Measurements from ENCODE around the gene PRELID3B.

PRELID3B gene

DNA sequence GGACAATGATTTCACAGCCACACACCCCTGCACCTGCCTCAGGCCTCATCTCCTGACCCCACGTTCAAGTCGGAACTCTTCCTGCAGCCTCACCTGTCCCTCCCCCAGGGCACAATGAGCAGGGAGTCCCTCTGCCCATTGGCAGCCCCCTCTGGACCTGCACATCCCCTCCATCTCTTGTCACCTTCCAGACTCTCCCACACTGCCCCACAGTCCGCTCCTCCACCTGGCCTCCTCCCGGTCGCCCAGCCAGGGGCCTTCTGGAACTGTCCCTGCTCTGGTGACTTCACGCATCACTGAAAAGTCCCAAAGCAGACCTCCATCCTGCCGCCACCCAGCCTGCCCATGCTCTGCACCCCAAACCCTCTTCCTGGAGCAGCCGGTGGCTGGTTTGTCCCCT is 40.2 kb downstream of the PRELID3B start:
- TF ChIP-seq, protein P1, sequence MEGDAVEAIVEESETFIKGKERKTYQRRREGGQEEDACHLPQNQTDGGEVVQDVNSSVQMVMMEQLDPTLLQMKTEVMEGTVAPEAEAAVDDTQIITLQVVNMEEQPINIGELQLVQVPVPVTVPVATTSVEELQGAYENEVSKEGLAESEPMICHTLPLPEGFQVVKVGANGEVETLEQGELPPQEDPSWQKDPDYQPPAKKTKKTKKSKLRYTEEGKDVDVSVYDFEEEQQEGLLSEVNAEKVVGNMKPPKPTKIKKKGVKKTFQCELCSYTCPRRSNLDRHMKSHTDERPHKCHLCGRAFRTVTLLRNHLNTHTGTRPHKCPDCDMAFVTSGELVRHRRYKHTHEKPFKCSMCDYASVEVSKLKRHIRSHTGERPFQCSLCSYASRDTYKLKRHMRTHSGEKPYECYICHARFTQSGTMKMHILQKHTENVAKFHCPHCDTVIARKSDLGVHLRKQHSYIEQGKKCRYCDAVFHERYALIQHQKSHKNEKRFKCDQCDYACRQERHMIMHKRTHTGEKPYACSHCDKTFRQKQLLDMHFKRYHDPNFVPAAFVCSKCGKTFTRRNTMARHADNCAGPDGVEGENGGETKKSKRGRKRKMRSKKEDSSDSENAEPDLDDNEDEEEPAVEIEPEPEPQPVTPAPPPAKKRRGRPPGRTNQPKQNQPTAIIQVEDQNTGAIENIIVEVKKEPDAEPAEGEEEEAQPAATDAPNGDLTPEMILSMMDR (IDR thresholded peaks at IDR 0.05; ENCODE audit: low read depth, low read length), result no peak
- Histone ChIP-seq H3K36me3 (no peaks in the 10 kb centered on the region), H3K27ac (no peak overlapping the region), H3K4me3 (ENCODE audit: low read depth, low read length) (no peak overlapping the region), H3K27me3 (ENCODE audit: insufficient read depth, low read depth, severe bottlenecking) (no peaks in the 10 kb centered on the region), H3K9me3 (ENCODE audit: severe bottlenecking) (no peaks in the 10 kb centered on the region)
- DNase-seq, result no peak

DNA sequence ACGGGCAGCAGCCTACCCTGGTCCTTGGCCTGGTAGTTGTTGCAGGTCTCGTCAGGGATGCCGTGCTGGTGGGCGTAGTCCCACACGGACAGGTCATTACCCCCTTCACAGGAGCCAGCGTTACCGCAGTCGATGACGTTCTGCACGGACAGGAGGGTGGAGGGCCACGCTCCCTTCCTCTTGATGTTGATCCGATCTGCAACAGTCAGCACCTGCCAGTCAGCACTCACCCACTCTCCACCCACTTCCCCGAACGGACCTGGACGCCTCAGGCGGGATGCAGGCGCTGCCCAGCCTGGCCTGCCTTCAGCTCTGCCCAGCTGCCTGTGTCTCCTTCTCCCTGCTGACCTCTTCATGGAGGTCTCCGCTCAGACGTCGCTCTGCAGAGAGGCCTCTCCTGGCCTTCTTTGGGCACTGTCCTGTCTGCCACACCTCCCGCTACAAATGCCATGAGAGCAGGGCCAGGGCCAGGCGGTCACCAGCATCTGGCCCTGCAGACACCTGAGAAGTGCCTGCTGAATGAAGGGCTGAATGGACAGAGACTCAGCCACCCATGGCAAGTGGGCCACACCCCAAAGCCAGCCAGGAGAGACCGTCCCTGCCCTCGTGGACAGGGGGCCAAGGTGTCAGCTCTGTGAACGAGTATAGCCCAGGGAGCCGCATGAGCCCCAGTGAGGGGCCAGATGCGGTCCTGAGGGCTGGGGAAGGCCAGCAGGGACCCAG is 41.0 kb downstream of the PRELID3B start:
- TF ChIP-seq, protein P1 (IDR thresholded peaks at IDR 0.05; ENCODE audit: low read depth, low read length), result no peak
- no peak overlapping the region for H3K27ac ChIP-seq
- no peak for DNase-seq
- no peaks in the 10 kb centered on the region for H3K27me3 ChIP-seq (ENCODE audit: insufficient read depth, low read depth, severe bottlenecking)
- no peak overlapping the region for H3K4me3 ChIP-seq (ENCODE audit: low read depth, low read length)
- peaks cover 1% of the 10 kb centered on the region; the same call in 1 of the 2 replicates for H3K36me3 ChIP-seq
- H3K9me3 ChIP-seq (ENCODE audit: severe bottlenecking), result no peaks in the 10 kb centered on the region

DNA sequence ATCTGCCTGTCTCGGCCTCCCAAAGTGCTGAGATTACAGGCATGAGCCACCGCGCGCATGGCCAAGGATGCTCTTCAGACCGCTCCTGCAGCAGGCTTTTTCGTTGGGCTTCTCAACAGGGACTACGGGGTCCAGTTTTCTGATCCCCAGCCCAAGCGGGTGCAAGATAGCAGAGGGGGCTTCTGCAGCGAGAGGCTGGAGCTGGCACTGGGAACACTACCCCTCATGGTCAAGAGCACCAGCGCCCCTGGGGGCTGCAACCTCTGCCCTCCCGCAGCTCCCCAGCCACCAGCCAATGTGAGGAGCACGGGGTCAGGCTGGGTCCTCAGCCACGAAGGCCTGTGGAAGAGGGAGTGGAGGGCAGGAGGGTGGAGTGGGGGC is 41.5 kb downstream of the PRELID3B start:
- DNase-seq, result no peak
- H3K36me3 ChIP-seq, result peaks cover 5% of the 10 kb centered on the region
- TF ChIP-seq, protein P1 (IDR thresholded peaks at IDR 0.05; ENCODE audit: low read depth, low read length), result no peak
- H3K27ac ChIP-seq, result no peak overlapping the region
- no peaks in the 10 kb centered on the region for H3K27me3 ChIP-seq (ENCODE audit: insufficient read depth, low read depth, severe bottlenecking)
- no peaks in the 10 kb centered on the region for H3K9me3 ChIP-seq (ENCODE audit: severe bottlenecking)
- no peak overlapping the region for H3K4me3 ChIP-seq (ENCODE audit: low read depth, low read length)

DNA sequence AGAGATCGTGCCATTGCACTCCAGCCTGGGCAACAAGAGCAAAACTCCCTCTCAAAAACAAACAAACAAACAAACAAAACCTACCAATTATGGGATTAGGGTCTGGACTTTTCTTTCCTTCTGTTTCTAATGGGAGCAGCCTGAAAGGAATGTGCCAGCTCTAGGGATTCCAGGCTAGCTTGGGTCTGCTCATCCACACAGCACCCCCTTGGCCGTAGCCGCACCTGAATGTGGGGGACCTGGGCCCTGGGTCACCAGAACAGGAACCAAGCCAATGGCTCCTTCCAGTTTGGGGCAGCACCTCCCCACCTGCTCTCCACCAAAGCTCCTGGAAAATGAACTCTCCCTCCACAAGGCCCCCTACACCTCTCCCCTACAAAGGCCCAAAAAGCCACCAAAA is 42.3 kb downstream of the PRELID3B start:
- DNase-seq, result no peak

DNA sequence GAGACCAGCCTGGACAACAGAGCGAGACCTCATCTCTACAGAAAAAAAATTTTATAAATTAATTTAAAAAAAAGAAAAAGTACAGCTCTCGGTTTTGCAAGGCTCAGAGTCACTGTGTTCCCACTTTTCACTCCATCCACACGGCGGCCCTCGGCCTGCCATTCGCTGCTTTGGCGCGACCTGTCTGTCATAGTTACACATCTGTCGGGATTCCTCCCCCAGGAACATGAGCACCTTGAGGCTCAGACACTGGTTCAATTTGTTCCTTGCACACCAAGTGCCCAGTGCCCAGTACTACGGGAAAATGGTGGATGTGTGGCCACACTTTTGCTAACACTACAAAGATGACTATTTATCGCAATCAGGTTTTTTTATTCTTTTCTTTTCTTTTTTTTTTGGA is 43.9 kb downstream of the PRELID3B start:
- Histone ChIP-seq H3K27me3 (ENCODE audit: insufficient read depth, low read depth, severe bottlenecking) (no peaks in the 10 kb centered on the region), H3K4me3 (ENCODE audit: low read depth, low read length) (no peak overlapping the region), H3K9me3 (ENCODE audit: severe bottlenecking) (no peaks in the 10 kb centered on the region), H3K27ac (no peak overlapping the region), H3K36me3 (peaks cover 29% of the 10 kb centered on the region)
- no peak for DNase-seq
- TF ChIP-seq, protein P1 (IDR thresholded peaks at IDR 0.05; ENCODE audit: low read depth, low read length), result no peak

More for the DNA sequence above, 42.3 kb downstream of the PRELID3B start:
- TF ChIP-seq, protein P1 (IDR thresholded peaks at IDR 0.05; ENCODE audit: low read depth, low read length), result no peak
- no peaks in the 10 kb centered on the region for H3K27me3 ChIP-seq (ENCODE audit: insufficient read depth, low read depth, severe bottlenecking)
- no peaks in the 10 kb centered on the region for H3K9me3 ChIP-seq (ENCODE audit: severe bottlenecking)
- no peak overlapping the region for H3K27ac ChIP-seq
- H3K36me3 ChIP-seq, result peaks cover 12% of the 10 kb centered on the region
- no peak overlapping the region for H3K4me3 ChIP-seq (ENCODE audit: low read depth, low read length)

All from WERI-Rb-1 (cell line).